HepG2 (cell line): Measurements from ENCODE around the gene MFAP5.

Experiments
- CTCF ChIP-seq: sonication (generic); formaldehyde crosslinking; IDR thresholded peaks from 2 replicates; pipeline ENCODE4 v1.5.0; 2020; ENCODE audit warnings: mild to moderate bottlenecking, missing genetic modification reagents, moderate library complexity
- HNF4G ChIP-seq, 2 experiments: sonication (generic) in 1 of 2; formaldehyde crosslinking in 1 of 2; IDR thresholded peaks; 2 replicates each; pipeline versions ENCODE4 v1.4.0 to v1.6.1; 2011 to 2020; ENCODE audit warnings: borderline replicate concordance in 2 of 2, low read depth in 2 of 2, mild to moderate bottlenecking in 2 of 2, low read length in 1 of 2, missing genetic modification reagents in 1 of 2, moderate library complexity in 1 of 2
- MED8 ChIP-seq: sonication (generic); formaldehyde crosslinking; IDR thresholded peaks from 2 replicates; pipeline ENCODE4 v1.8.1; 2023; ENCODE audit warnings: mild to moderate bottlenecking, missing genetic modification reagents; ENCODE audit not compliant: insufficient replicate concordance
- PBX3 ChIP-seq: sonication (generic); formaldehyde crosslinking; IDR thresholded peaks from 2 replicates; pipeline ENCODE4 v1.8.1; 2023; ENCODE audit warnings: missing genetic modification reagents, inconsistent platforms, borderline replicate concordance
- POLR2A ChIP-seq, 2 experiments: IDR thresholded peaks; 2 replicates each; pipeline ENCODE4 v1.6.1; 2011; ENCODE audit warnings: low read depth in 2 of 2, low read length in 2 of 2, mild to moderate bottlenecking in 1 of 2, moderate library complexity in 1 of 2; ENCODE audit not compliant: insufficient read depth in 1 of 2
- PRDM15 ChIP-seq: sonication (generic); formaldehyde crosslinking; IDR thresholded peaks from 2 replicates; pipeline ENCODE4 v1.4.0; 2020; ENCODE audit warnings: missing genetic modification reagents
- ZNF331 ChIP-seq: sonication (generic); formaldehyde crosslinking; IDR thresholded peaks from 2 replicates; pipeline ENCODE4 v1.4.0; 2020; ENCODE audit warnings: missing genetic modification reagents

GRCh38 chr12:8689681-8690080, 27.1 kb upstream of the MFAP5 start:
- TF ChIP-seq PBX3 (CRISPR knock-in tag): no peak
- no peak for TF ChIP-seq CTCF (CRISPR knock-in tag)
- TF ChIP-seq HNF4G (IDR thresholded peaks at IDR 0.05; ENCODE audit: borderline replicate concordance, low read depth, low read length): no peak
- TF ChIP-seq HNF4G (CRISPR knock-in tag; IDR thresholded peaks at IDR 0.05; ENCODE audit: borderline replicate concordance, low read depth): no peak
- no peak for TF ChIP-seq PRDM15 (CRISPR knock-in tag)
- TF ChIP-seq MED8 (CRISPR knock-in tag): no peak
- TF ChIP-seq ZNF331: no peak
- TF ChIP-seq POLR2A (IDR thresholded peaks at IDR 0.05; ENCODE audit: insufficient read depth in 1 of 2, low read depth in 2 of 2, low read length in 2 of 2): no peak
